Measurements from ENCODE around the gene SNAP23.

- no peak for TF ChIP-seq POLR2AphosphoS5 (IDR thresholded peaks at IDR 0.05; ENCODE audit: borderline replicate concordance, low read depth, low read length)
- TF ChIP-seq EZH2 (IDR thresholded peaks at IDR 0.05): no peak
- no peak for TF ChIP-seq FOXP2 (optimal IDR thresholded peaks at IDR 0.05; ENCODE audit: control extremely low read depth, extremely low read length, insufficient read depth)
Measured at GRCh38 chr15:42578984-42579537, 83.6 kb downstream of the SNAP23 start.

Data from SK-N-MC (cell line).